Astrocyte (in vitro differentiated cells and primary cell): ENCODE measurements around the gene BICD1.

Experiments
- CTCF ChIP-seq: IDR thresholded peaks from 2 replicates; pipeline ENCODE4 v1.5.1; 2011; ENCODE audit warnings: low read depth, mild to moderate bottlenecking, inconsistent platforms, low read length, moderate library complexity; ENCODE audit not compliant: insufficient read depth
- EZH2 ChIP-seq: IDR thresholded peaks from 2 replicates; pipeline ENCODE4 v1.6.1; 2012; ENCODE audit warnings: mild to moderate bottlenecking, low read length, inconsistent platforms; ENCODE audit not compliant: insufficient read depth

DNA sequence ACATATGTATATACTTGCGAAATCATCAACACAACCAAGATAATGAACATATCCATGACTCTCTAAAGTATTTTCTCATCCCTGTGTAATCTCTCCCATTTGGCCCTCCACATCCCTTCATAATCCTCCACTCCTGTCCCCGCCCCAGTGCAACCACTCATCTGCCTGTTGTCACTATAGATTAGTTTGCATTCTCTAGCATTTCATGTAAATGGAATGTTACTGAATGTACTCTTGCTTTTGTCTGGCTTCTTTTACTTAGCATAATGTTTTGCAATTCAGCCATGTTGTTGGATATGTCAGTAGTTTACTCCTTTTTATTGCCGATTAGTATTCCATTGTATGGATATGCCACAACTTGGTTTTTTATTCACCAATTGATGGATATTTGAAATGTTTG lies 99.1 kb downstream of the BICD1 start:
- no peak for TF ChIP-seq CTCF
- TF ChIP-seq EZH2, result no peak
